Testis (tissue), 2 donors: ENCODE data around the gene STXBP6.

Experiments used
- CTCF ChIP-seq, 3 experiments: fragments of 450-650 bp in 2 of 3; fragments of 200-600 bp in 1 of 3; sonication (generic) in 1 of 3; IDR thresholded peaks; one replicate each; pipeline ENCODE4 v1.5.1; 2016 to 2019; ENCODE audit warnings: antibody characterized with exemption in 3 of 3, mild to moderate bottlenecking in 2 of 3, moderate library complexity in 1 of 3
- POLR2A ChIP-seq: fragments of 450-650 bp; IDR thresholded peaks from one replicate; pipeline ENCODE4 v1.6.1; 2017; ENCODE audit warnings: antibody characterized with exemption, mild to moderate bottlenecking, moderate library complexity

GRCh38 chr14:24795406-24795805, 254.5 kb downstream of the STXBP6 start:
- TF ChIP-seq CTCF (IDR thresholded peaks at IDR 0.05) = no peak
- TF ChIP-seq POLR2A = no peak
